Fibroblast of skin of right quadriceps (primary cell): ENCODE data around the gene TMX4.
"Not testable (repeated sequence)": the region's sequence is repeated elsewhere in the genome, so short reads cannot be mapped to it uniquely, and the experiment has no call there.

Source experiments
- DNase-seq: peaks from one replicate; pipeline ENCODE4 v3.0.0-alpha.2; 2013

Gene TMX4

DNA sequence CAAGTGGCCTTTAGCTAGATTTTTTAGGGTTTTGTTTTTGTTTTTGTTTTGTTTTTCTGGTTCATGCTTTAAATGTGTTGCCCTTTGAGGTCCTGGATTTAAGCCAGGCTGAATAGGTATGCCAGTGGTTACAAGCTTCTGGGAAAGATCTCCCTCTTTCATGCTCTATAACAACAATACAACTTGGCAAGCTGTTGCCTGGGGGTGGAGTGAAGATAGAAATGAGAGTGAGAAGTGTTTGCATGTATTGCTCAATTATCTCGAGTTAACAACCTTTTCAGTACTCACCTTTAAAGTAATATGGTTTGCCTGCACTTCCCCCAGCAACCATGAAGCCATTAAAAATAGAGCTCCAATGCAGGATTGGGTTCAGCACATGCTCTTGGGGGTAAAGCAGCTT is 60.1 kb downstream of the TMX4 start:
- DNase-seq, result no peak

DNA sequence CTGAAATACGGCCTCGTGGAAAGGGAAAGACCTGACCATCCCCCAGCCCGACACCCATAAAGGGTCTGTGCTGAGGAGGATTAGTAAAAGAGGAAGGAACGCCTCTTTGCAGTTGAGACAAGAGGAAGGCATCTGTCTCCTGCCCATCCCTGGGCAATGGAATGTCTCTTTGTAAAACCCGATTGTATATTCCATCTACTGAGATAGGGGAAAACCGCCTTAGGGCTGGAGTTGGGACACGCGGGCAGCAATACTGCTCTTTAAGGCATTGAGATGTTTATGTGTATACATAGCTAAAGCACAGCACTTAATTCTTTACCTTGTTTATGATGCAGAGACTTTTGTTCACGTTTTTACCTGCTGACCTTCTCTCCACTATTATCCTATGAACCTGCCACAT is 63.0 kb downstream of the TMX4 start:
- DNase-seq, result not testable (repeated sequence)

DNA sequence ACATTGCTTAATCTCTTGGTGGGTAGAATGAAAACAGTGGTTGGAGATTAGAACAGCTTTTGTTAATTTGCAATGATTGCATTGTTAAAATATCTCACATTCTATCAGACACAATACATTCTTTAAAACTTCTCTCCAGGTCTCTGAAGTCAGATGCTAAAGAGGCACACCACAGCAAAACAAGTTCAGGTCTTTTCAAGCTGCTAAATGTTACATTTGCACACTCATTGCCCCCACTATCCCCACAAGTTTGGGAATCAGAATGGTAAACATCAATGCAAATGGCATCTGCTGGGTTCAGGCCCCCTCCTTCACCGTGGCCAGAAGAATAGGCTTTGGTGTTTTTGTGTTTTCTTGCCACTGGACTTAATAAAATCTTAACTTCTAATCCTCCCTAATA is 69.2 kb downstream of the TMX4 start:
- DNase-seq, result no peak

DNA sequence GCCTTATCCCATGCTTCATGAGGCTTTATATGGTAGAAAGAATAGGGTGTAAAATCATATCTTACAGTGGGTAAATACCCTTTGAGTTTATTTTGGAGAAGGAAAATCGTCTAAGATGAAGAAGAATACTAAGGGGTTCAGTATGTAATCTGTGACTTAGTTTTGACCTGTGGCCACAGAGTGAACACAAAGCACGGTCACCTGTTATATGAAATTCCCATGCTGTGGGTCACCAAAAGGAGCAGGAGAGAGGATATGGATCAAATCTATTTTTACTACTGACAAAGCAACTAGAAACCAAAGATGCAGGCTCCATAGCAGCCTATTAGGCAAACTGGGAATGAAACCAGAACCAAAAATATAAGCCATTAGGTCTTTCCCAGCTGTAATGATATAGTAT is 75.7 kb downstream of the TMX4 start:
- DNase-seq, result no peak

DNA sequence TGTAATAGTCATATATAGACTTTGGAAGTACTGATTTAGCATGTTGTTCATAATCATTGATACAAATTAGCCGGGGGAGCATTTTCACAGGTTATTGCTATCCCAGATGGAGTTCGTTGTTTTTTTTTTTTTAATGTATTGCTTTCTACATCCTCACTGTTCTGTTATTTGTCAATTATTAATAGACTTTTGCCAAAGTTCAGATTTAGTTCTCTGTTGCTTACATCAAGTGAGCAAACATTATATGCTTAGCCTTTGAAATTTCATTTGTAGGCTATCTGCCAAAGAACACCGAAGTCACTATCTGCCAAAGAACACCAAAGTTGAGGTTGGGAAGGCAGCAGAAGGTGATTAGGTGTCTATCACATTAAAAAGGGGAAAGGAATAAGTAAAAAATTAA is 79.2 kb downstream of the TMX4 start, which contains the start of gene HAO1:
TSS of gene HAO1 (minus strand) at position 118 of the 400 bp plus-strand sequence. CDS start at position 82, 36 bp downstream.
- DNase-seq, result no peak

DNA sequence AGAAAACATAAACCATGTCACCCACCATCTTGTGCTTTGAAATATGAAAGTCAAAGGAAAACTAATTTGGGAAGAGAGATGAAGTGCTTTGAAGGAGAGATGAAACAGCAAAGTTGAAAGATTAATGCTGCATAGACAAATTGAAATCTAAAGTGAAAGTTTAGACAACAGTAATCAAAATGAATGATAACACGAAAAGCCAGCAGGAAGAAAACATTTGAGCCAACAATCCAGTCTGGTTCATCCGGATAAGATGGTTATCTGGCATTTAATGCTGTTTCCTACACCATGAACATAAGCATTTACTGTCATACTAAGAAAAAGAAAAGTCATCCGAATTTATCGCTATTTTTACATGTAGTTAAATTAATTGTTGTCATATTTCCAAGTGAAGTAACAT is 79.9 kb downstream of the TMX4 start:
- no peak for DNase-seq

DNA sequence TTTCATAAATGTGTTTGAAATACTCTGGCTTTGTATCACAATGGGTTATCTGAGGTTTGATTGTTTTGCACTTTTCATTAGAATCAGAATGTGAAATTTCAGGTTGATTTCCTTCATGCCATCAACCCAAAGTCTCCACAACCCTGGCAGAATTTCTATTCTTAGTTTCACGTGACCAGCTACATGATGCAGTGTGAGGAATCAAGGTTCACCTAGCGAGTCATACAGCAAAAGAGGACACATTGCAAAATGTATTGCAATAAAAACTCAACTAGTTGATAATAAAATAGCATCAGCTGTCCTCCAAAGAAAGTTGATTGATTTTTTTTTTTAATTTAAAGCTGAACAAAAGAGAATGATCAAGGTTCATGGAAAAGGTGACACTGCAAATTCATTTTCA is 81.5 kb downstream of the TMX4 start:
- DNase-seq, result no peak

DNA sequence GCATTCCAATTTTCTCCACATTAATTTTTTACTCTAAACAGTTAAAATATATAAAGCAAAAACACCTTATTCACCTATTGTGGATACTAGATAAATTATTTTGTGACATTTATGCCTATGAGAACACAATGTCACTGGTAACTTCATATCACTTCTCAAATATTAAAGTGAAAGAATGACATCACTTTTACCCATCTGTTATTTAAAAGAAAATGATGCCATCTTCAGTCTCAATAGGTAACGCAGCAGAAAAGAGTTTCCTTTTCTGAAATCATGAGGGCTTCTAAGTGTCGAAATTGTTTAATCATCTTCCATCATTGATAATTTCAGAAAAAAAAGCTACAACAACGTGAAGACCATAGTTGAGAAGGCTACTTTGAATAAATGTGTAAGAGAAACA is 82.2 kb downstream of the TMX4 start:
- DNase-seq, result no peak

DNA sequence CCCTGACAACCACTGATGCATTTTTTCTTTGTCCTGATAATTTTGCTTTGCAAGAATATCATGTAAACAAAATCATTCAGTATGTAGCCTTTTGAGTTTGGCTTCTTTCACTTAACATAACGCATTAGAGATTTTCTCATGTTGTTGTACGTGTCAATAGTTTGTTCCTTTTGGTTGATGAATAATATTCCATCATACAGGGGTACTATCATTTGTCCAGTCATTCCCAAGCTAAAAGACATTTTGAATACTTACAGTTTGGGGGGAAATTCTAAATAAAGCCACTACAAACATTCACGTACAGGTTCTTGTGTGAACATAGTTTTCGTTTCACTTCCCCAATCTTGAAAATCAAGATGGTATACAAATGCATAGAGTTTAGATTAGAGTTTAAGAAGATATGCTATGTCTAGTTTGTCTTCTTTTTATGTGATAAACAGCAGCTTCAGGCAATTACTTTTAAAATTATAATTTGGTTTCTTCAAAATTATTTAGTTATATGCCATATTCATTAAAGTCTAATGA is 84.5 kb downstream of the TMX4 start:
- no peak for DNase-seq

DNA sequence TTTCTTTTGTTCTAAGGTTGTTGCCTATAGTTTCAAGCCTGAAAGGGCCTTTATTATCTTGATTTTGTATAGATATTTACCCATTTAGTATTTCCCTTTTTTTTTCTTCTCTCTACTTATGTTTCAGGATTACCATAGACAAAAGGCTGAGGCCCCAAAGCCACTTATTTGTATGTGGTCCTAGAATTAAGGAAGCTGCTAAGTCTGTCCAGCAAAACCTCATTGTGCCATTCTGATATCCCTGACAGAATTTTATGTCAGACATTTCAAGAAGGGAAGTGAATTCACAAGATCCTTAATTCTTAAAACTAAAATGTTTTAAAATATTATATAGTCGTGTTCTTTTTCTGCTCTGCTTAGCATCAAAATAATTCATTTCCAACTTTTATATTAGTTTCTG is 86.2 kb downstream of the TMX4 start:
- DNase-seq, result no peak

DNA sequence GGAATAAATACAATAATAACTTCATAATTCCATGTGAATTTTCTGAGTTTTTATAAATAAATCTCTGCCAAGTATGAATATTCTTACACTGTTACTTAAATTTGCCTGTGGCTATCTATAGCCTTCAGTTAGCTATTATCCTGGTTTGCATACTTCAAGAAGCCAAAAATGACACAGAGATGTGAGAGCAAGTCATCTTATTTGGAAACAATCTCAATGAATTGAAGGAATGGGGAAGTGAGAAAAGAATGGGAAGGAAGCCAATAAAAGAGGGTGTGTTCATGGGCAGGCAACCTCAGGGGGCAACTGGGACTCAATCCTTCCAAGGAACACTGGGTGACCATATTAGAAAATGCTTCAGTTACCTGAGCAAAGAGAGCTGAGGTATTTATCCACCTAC is 89.2 kb downstream of the TMX4 start:
- DNase-seq, result no peak
